ENCODE data around the gene SOCS1.

The SOCS1 gene

GRCh38 chr16:11253995-11254912, 1.8 kb downstream of the SOCS1 start:
- Histone ChIP-seq H3K27ac (peak overlapping the region; percentile 79), H3K36me3 (no peaks in the 10 kb centered on the region), H3K9me3 (no peaks in the 10 kb centered on the region), H3K4me1 (peaks cover 71% of the 10 kb centered on the region), H3K27me3 (no peaks in the 10 kb centered on the region), H3K4me3 (peak overlapping the region; percentile 75), H3K9ac (peak overlapping the region; percentile 85), H4K20me1 (peaks cover 46% of the 10 kb centered on the region), H3K4me2 (peak overlapping the region; percentile 98)
- no peak for TF ChIP-seq Cebpa-rat (IDR thresholded peaks at IDR 0.05)

DNA sequence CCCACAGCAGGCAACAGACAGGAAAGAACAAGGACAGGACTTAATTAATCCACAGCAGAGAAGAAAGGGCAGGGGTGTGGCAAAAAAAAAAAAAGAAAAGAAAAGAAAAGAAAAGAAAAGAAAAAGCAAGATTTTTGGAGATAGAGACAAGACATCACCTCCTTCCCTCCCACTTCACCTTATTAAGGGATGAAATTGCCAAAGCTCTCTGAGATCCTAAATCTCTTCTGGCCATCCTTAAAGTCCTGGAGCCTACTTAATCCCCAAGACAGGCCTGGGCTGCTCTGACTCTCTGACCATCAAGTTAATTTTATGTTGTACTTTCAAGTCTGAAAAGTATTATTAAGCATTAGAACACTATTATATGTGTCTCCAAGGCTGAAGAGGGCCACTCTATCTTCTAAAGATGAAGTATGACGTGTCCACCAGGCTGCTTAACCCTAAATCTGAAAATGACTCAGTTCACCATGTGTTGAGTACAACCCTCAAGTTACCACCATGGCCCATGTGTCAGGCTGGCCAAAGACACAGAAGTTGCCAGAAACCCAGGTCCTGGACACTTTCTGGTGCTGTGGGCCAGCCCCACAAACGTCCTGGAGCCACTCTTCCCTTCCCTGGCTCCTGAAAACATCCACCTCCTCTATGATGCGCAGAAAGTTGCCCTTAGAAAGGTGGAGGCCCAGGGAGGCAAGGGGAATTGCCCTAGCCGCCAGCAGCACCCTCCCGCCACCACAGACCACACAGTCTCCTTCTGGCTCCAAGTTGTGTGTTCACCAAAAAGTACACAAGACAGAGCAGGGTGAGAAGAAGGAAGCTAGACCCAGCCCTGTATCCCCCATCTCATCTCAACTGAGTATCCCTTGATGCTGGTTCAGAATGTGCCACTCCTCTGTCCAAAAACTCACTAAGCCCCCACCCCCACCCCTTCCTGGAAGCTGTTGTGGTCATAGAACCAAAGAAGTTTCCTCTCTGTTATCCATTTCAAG, 2.7 kb downstream of the SOCS1 start:
- Histone ChIP-seq H4K20me1 (peaks cover 46% of the 10 kb centered on the region), H3K27ac (peak overlapping the region; percentile 79), H3K4me1 (peaks cover 67% of the 10 kb centered on the region), H3K36me3 (no peaks in the 10 kb centered on the region), H3K9ac (peak overlapping the region; percentile 85), H3K9me3 (no peaks in the 10 kb centered on the region), H3K4me3 (peak overlapping the region; percentile 75), H3K4me2 (peak overlapping the region; percentile 98), H3K27me3 (no peaks in the 10 kb centered on the region)
- no peak for TF ChIP-seq Cebpa-rat (IDR thresholded peaks at IDR 0.05)

GRCh38 chr16:11252482-11252931, 3.5 kb downstream of the SOCS1 start:
- Histone ChIP-seq H3K4me1 (peaks cover 59% of the 10 kb centered on the region), H3K36me3 (no peaks in the 10 kb centered on the region), H3K9me3 (no peaks in the 10 kb centered on the region), H3K9ac (peak overlapping the region; percentile 20; the same call in 1 of the 2 replicates), H3K27ac (no peak overlapping the region), H3K4me3 (no peak overlapping the region), H3K4me2 (peak overlapping the region; percentile 98), H4K20me1 (peaks cover 46% of the 10 kb centered on the region), H3K27me3 (no peaks in the 10 kb centered on the region)
- no peak for TF ChIP-seq Cebpa-rat (IDR thresholded peaks at IDR 0.05)

GRCh38 chr16:11251525-11252481, 4.2 kb downstream of the SOCS1 start:
- no peak for TF ChIP-seq Cebpa-rat (IDR thresholded peaks at IDR 0.05)
- Histone ChIP-seq H3K27me3 (no peaks in the 10 kb centered on the region), H3K4me1 (peaks cover 52% of the 10 kb centered on the region), H3K27ac (0 out of 2 replicates have a peak overlapping the region, but pooled peaks have one; percentile 35), H3K4me3 (no peak overlapping the region), H3K9me3 (no peaks in the 10 kb centered on the region), H3K36me3 (no peaks in the 10 kb centered on the region), H3K4me2 (peak overlapping the region; percentile 98), H4K20me1 (peaks cover 46% of the 10 kb centered on the region), H3K9ac (peak overlapping the region; percentile 20; the same call in 1 of the 2 replicates)

- Histone ChIP-seq H3K36me3 (no peaks in the 10 kb centered on the region), H3K4me2 (no peak overlapping the region), H3K27me3 (no peaks in the 10 kb centered on the region), H3K4me1 (peaks cover 49% of the 10 kb centered on the region), H3K9me3 (no peaks in the 10 kb centered on the region), H3K4me3 (no peak overlapping the region), H3K9ac (no peak overlapping the region), H3K27ac (no peak overlapping the region), H4K20me1 (peaks cover 46% of the 10 kb centered on the region)
- no peak for TF ChIP-seq Cebpa-rat (IDR thresholded peaks at IDR 0.05)
Measured at GRCh38 chr16:11250786-11251524, 5.0 kb downstream of the SOCS1 start.

DNA sequence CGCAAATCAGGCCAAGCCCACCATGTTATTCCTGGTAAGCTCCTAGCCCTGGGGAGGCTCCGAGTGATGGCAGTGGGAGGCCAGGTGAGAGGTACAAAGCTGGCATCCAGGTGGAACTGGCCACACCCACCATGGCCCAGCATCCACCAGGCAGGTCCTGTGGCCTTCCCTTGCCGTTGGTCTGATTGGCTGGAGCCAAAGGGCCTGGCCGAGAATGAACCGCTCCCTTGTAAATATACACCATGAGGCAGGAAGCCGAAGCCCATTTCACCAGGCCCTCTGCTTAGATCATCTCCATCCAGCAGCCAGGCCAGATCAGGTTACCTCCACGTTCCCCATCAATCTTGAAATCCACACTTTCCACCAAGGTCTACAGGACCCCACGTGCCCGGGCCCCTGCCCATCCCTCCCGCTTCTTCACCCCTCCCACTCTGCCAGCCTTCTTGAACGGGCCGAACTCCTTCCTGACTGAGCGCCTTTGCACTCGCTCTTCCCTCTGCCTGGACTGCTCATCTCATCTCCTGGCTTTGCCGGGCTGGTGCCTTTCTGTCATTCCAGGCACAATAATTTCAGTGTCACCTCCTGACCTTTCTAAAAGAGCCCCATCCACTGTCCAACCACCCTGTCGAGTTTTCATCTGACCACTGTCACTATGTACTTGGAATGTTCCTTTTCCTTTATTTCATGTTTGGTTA, 5.8 kb downstream of the SOCS1 start:
- Histone ChIP-seq H3K27me3 (no peaks in the 10 kb centered on the region), H3K36me3 (no peaks in the 10 kb centered on the region), H3K4me1 (peaks cover 48% of the 10 kb centered on the region), H4K20me1 (peaks cover 42% of the 10 kb centered on the region), H3K4me2 (no peak overlapping the region), H3K9me3 (no peaks in the 10 kb centered on the region), H3K4me3 (no peak overlapping the region), H3K27ac (no peak overlapping the region), H3K9ac (no peak overlapping the region)
- no peak for TF ChIP-seq Cebpa-rat (IDR thresholded peaks at IDR 0.05)

DNA sequence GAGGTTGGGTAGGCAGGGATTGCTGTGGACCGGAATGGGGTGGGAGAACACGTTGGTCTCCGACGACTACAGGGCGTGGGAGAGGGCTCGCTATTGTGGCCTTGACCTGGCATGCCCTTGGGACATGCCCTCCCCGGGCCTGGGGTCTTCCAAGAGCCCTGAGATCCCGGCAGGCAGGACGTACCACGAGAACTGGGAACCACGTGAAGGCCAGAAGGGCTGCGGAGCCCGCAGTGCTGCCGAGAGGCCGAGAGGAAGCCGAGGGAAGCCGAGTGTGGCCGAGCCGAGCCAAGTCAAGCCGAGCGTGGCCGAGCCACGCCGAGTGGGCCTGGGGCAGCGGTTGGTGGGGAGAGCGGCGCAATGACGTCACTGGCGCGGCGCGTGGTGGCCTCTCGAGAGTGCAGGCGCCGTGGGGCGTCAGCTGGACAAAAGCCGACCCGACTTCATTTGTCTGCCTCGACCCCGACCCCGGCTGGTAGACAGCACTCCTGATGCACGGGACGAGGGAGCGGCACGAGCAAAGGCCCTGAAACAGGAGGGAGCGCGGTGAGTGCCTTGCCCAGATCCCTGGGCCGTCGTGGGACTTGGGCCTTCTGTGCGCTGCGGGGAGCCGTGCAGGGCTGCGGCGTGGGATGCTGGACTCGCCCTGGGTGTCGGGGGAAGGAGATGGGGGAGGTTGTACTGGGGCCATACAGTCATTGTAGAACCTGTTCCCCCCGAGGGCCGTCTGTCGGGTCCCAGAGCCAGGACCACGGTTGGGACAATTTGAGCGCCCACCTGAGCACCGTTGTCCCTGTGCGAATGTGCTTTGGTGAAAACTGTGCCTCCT, 6.6 kb downstream of the SOCS1 start:
- no peaks in the 10 kb centered on the region for H3K9me3 ChIP-seq
- no peaks in the 10 kb centered on the region for H3K27me3 ChIP-seq
- H3K27ac ChIP-seq, result no peak overlapping the region
- H3K4me3 ChIP-seq, result no peak overlapping the region
- TF ChIP-seq Cebpa-rat (IDR thresholded peaks at IDR 0.05), result no peak
- no peaks in the 10 kb centered on the region for H3K36me3 ChIP-seq
- peaks cover 34% of the 10 kb centered on the region for H4K20me1 ChIP-seq
- peaks cover 40% of the 10 kb centered on the region for H3K4me1 ChIP-seq
- H3K9ac ChIP-seq, result no peak overlapping the region
- H3K4me2 ChIP-seq, result no peak overlapping the region
